Measurements from ENCODE around the gene PLCL2.

DNA sequence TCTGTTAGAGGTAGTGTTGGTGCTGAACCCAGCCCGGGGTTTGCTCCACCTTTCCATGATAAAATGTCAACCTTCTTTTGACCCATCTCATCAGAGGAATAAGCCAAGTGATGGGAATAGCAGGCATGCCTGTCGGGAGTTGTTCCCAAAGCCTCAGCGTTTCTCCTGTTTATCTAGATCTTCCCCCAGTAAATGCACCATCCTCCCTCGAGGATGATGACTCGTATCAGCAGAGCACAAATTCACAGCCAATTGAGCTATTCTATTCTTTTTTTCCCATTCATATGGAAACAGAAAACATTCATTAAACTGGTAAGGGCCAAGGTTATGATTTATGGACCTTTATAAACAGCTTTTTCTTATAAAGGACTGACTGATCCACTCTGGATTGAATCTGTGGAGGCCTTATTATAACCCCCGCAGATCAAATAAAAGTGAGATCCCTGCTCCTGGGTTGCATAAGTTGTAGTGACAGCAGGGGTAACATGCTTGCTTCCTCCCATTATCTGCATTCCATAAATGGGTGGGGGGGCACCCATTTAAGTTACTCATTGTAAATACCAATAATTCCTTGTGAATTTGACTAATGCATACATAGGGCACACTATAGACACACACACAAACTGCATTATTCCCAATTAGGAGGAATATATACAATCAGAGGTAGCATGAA is 207.3 kb downstream of the PLCL2 start:
- TF ChIP-seq, protein P1, sequence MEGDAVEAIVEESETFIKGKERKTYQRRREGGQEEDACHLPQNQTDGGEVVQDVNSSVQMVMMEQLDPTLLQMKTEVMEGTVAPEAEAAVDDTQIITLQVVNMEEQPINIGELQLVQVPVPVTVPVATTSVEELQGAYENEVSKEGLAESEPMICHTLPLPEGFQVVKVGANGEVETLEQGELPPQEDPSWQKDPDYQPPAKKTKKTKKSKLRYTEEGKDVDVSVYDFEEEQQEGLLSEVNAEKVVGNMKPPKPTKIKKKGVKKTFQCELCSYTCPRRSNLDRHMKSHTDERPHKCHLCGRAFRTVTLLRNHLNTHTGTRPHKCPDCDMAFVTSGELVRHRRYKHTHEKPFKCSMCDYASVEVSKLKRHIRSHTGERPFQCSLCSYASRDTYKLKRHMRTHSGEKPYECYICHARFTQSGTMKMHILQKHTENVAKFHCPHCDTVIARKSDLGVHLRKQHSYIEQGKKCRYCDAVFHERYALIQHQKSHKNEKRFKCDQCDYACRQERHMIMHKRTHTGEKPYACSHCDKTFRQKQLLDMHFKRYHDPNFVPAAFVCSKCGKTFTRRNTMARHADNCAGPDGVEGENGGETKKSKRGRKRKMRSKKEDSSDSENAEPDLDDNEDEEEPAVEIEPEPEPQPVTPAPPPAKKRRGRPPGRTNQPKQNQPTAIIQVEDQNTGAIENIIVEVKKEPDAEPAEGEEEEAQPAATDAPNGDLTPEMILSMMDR (IDR thresholded peaks at IDR 0.05) = no peak
- no peak for TF ChIP-seq POLR2A (IDR thresholded peaks at IDR 0.05)
